K562 (cell line): Measurements from ENCODE around the gene SLC9A1. TPM values are rescaled to one million over a fixed set of nuclear protein-coding genes. Genes with fewer than 3 reads are reported as not detected.

Experiments
- EGR1 ChIP-seq: fragments of 450-650 bp; conservative IDR thresholded peaks from 2 replicates; pipeline ENCODE4 v1.6.1; 2017; ENCODE audit warnings: mild to moderate bottlenecking
- GTF2F1 ChIP-seq: IDR thresholded peaks from 2 replicates; pipeline ENCODE4 v1.6.1; 2011; ENCODE audit warnings: low read depth, low read length, improper control_type of control experiment
- HIVEP1 ChIP-seq: fragments of 250-450 bp; sonication (Bioruptor Pico); IDR thresholded peaks from 2 replicates; pipeline ENCODE4 v1.4.0; 2020; ENCODE audit warnings: mild to moderate bottlenecking
- JUND ChIP-seq, 2 experiments: IDR thresholded peaks; 2 replicates in 1 of 2; 3 replicates in 1 of 2; pipeline ENCODE4 v1.6.1; 2011; ENCODE audit warnings: borderline replicate concordance in 2 of 2, low read depth in 2 of 2, low read length in 2 of 2, improper control_type of control experiment in 1 of 2, missing biosample characterization in 1 of 2, missing genetic modification characterization in 1 of 2, missing genetic modification reagents in 1 of 2
- KLF10 ChIP-seq: fragments of 250-450 bp; sonication (Bioruptor Pico); IDR thresholded peaks from 2 replicates; pipeline ENCODE4 v1.6.1; 2021; ENCODE audit warnings: matching md5 sums
- MEF2D ChIP-seq: conservative IDR thresholded peaks from 2 replicates; pipeline ENCODE4 v1.6.1; 2016; ENCODE audit warnings: low read depth, missing genetic modification characterization, missing compliant biosample characterization
- NBN ChIP-seq: fragments of 450-650 bp; IDR thresholded peaks from 2 replicates; pipeline ENCODE4 v1.6.1; 2016; ENCODE audit warnings: low read depth, mild to moderate bottlenecking
- PHF21A ChIP-seq: fragments of 450-650 bp; IDR thresholded peaks from 2 replicates; pipeline ENCODE4 v1.6.1; 2017; ENCODE audit warnings: low read depth, borderline replicate concordance
- PML ChIP-seq: IDR thresholded peaks from 2 replicates; pipeline ENCODE4 v1.6.1; 2012; ENCODE audit warnings: low read length, inconsistent platforms
- SIX5 ChIP-seq, 2 experiments: IDR thresholded peaks; 2 replicates each; pipeline ENCODE4 v1.6.1; 2011; ENCODE audit warnings: low read length in 2 of 2, borderline replicate concordance in 1 of 2, low read depth in 1 of 2, mild to moderate bottlenecking in 1 of 2, moderate library complexity in 1 of 2; ENCODE audit not compliant: insufficient read depth in 1 of 2
- SNAPC5 ChIP-seq: fragments of 250-450 bp; sonication (Bioruptor Pico); IDR thresholded peaks from 2 replicates; pipeline ENCODE4 v1.8.0; 2021; ENCODE audit warnings: moderate library complexity, mild to moderate bottlenecking, inconsistent platforms
- SREBF2 ChIP-seq: sonication (generic); formaldehyde crosslinking; IDR thresholded peaks from 2 replicates; pipeline ENCODE4 v1.4.0; 2020; ENCODE audit warnings: mild to moderate bottlenecking, missing genetic modification reagents
- TCF15 ChIP-seq: fragments of 250-450 bp; sonication (Bioruptor Pico); IDR thresholded peaks from 2 replicates; pipeline ENCODE4 v1.8.0; 2022; ENCODE audit warnings: moderate library complexity, mild to moderate bottlenecking, inconsistent platforms
- ZBTB5 ChIP-seq: fragments of 450-650 bp; IDR thresholded peaks from 2 replicates; pipeline ENCODE4 v1.6.1; 2017; ENCODE audit warnings: antibody characterized with exemption
- polyA plus RNA-seq, 8 experiments: library from polyadenylated mRNA; depleted of rRNA in 4 of 8; stranded (reverse) in 5 of 8; unstranded in 3 of 8; fragments of >200 nt; fragmentation: Nextera tagmentation in 2 of 8; fragmentation: Illumina TruSeq in 1 of 8; extraction: Ambion mirVana in 2 of 8; extraction: Trizol in 1 of 8; gene quantifications; 2 replicates each; pipeline versions ENCODE4 v1.2.1 to v1.2.3, GENCODE V29; 2011 to 2014; ENCODE audit warnings: inconsistent platforms in 1 of 8, missing spikeins in 1 of 8
- total RNA-seq, 7 experiments: library from RNA; depleted of rRNA in 6 of 7; stranded (reverse); fragments of >200 nt in 6 of 7; fragmentation: Illumina TruSeq in 2 of 7; extraction: Trizol in 2 of 7; gene quantifications; 2 replicates each; pipeline versions ENCODE4 v1.2.1 to v1.2.3, GENCODE V29; 2011 to 2021; ENCODE audit warnings: low replicate concordance in 1 of 7

SLC9A1 gene
- total and polyA plus RNA-seq, 9 of the 15 experiments (the other 6 are each of a cell fraction or from before 2014, with no cell fraction given): 0.59 to 14.4 (median 2.0) TPM

- TF ChIP-seq TCF15: no peak
- no peak for TF ChIP-seq GTF2F1
- no peak for TF ChIP-seq HIVEP1 (CRISPR knock-in tag)
- TF ChIP-seq MEF2D (tag): peak; percentile 54; the same call in 1 of the 2 replicates
- no peak for TF ChIP-seq SREBF2
- no peak for TF ChIP-seq KLF10 (CRISPR knock-in tag)
- peak; percentile 77; the same call in 1 of the 2 replicates for TF ChIP-seq ZBTB5
- TF ChIP-seq PHF21A: no peak
- TF ChIP-seq SNAPC5: no peak
- peak; percentile 92 for TF ChIP-seq PML
- peak; percentile 62; the same call in 1 of the 2 replicates for TF ChIP-seq NBN
- no peak for TF ChIP-seq SIX5 (IDR thresholded peaks at IDR 0.05; ENCODE audit: borderline replicate concordance in 1 of 2, insufficient read depth in 1 of 2, low read depth in 1 of 2, low read length in 2 of 2)
- TF ChIP-seq JUND (IDR thresholded peaks at IDR 0.05; ENCODE audit: borderline replicate concordance, low read depth, low read length): peak; percentile 100
- TF ChIP-seq JUND (tag; IDR thresholded peaks at IDR 0.05; ENCODE audit: borderline replicate concordance, low read depth, low read length): peak; percentile 99
- TF ChIP-seq EGR1: 0 out of 2 replicates have a peak, but pooled peaks have one; percentile 5
Observed at GRCh38 chr1:27074175-27074780, 80.6 kb downstream of the SLC9A1 start (continued).
